ENCODE results near the gene LRRC42. TPM values are rescaled to one million over a fixed set of nuclear protein-coding genes. Genes with fewer than 3 reads are reported as not detected.
A peak's percentile ranks its signal among the peaks of the same experiment; 100 is the strongest.

LRRC42 gene, protein sequence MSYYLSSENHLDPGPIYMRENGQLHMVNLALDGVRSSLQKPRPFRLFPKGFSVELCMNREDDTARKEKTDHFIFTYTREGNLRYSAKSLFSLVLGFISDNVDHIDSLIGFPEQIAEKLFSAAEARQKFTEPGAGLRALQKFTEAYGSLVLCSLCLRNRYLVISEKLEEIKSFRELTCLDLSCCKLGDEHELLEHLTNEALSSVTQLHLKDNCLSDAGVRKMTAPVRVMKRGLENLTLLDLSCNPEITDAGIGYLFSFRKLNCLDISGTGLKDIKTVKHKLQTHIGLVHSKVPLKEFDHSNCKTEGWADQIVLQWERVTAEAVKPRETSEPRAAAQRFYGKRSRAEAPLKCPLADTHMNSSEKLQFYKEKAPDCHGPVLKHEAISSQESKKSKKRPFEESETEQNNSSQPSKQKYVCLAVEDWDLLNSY
- total RNA-seq (2014; rRNA removed; shearing (Covaris generic)) = 51.3 and 57.8 TPM in 2 replicates

DNA sequence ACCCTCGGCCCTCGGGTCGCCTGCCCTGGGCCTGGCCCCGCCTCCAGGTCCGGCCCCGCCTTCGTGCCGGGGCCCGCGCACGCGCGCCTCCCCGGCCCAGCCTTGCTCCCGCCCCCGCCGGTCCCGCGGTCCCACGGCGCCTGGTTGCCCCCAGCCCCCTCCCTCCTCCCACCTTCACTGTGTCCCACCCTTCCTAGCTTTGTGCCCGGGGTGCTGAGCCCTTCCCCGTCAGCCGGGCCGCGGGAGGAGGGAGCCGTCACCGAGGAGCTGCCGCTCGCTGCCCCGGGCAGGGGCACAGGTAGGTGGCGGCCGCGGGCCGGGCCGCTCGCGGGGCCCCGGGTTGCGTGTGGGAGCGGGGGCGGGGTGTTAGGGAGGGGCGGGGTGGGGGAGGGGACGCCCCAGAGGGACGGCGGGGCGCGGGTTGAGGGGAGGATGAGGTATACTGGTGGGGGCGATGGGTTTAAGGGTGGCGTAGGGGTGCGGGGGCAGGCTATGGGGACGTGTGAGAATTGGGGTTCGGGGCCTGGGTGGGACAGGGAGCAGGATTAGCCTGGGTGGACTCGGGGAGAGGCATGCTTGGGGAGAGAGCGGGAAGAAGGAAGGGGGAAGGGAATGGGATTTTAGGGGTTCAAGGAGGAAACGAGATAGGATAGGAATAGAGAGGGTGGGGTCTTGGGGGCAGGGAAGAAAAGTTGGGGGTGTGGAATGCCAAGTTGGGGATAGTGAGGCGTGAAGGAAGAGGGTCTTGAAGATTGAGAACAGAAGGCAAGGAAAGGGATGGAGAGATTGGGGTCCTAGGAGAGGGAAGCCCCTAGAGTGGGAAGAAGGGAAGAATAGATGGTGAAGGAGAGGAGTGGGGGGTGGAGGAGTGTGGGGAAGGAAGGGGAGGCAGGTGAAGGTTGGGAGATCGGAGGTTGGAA, at the start of gene LRRC42:
TSS of gene LRRC42 (plus strand) at position 99 of the 920 bp plus-strand sequence. CDS start 5,650 bp downstream, outside the sequence.
- no peak for DNase-seq (ENCODE audit: low read depth)

DNA sequence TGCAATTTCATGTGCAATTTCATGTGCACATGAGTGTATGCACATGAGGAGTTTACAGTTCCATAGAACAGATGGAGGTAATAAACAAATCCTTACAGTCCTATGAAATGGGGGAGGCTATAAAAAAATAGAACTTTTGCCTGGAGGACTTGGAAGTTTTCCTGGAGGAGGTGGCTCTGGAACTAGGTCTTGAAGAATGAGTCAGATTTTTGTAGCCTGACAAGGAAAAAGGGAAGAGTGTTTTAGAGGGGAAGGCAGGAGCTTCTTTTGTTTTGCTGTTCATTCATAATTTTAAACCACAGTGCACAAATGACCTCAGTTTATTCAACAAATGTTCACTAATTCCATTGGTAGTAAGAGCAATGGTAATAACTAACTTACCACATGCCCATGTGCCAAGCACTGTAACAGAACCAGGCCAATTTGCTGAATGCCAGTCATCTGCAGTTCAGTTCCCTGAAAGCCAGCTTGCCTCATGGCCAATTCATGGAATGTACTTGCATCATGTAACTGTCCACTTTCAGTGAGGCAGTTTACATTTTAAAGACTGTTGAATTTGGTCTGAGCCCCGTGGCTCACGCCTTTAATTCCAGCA, 49.4 kb upstream of the LRRC42 start:
- DNase-seq (ENCODE audit: low read depth) = peak; percentile 91

DNA sequence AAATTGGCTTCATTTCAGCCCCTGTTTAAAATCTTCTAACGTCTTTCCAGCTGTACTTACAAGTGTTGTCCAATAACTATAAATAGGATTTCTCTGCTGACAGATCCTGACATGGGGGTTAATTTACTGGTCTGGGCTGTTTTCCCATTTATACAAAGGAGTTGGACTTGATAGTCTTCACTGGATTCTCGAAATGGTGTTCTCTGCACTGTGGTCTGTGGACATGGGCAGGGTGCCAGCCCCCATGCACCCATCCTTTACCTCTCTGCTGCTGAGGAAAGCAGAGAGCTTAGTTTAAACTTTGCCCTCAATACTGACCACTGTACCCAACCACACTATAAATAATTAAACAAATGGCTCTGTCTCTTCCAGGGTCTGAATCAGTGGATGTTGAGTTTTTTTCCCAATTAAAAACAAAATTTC, 46.9 kb upstream of the LRRC42 start:
- DNase-seq (ENCODE audit: low read depth) = peak; percentile 79

DNA sequence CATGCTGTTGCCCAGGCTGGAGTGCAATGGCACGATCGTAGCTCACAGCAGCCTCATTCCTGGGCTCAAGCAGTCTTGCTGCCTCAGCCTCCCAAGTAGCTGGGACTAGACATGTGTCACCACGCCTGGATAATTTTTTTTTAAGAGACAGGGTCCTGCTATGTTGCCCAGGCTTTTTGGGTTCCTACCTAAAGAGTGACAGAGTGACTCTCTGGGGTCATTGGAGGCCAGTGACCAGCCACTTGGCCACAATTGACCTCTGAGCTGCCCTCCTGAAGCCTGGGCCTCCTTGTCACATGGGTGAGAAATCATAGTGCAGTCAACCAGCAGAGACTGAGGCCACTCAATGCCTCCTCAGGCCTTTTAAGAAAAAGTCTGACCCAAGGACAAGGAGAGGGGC, 46.4 kb upstream of the LRRC42 start:
- DNase-seq (ENCODE audit: low read depth) = no peak

DNA sequence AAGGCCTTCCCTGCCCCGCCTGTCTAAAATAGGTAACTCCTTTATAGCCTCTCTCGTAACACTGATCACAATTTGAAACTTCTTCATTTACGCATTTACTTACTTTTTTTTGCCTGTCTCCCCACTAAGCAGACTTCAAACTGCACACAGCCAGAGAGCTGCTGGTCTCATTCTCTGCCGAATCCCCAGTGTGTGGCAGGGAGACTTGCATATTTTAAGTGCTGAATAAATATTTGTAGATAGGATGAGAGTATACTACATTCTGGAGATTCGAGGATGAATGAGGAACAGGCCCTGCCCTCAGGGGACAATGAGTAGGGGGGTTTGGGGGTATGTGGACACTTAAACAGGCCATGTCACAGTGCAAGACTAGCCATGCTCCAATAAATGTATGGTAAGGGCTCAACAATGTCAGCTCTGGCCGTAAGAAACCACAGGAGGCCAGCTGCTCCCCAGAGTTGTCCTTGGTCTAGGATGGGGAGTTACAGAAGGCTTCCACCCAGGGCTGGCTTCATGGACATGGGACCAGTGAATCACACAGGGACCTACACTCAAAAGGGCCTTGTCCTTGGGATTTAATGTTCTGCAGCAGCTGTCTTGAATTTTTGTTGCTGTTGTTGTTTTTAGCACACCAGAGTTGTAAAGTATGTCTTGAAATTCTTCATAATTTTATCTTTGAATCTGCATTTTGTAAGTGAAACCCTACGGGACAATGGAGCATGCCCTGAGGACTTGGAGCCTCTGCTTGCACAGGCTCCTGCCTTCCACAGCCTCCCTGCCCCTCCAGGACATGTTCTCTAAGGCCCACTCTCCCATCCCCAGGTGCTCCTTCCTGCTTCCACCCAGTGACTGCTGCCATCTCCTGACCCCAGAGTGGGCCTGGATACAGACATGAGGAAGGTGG, 43.7 kb upstream of the LRRC42 start:
- peak; percentile 29 for DNase-seq (ENCODE audit: low read depth)

DNA sequence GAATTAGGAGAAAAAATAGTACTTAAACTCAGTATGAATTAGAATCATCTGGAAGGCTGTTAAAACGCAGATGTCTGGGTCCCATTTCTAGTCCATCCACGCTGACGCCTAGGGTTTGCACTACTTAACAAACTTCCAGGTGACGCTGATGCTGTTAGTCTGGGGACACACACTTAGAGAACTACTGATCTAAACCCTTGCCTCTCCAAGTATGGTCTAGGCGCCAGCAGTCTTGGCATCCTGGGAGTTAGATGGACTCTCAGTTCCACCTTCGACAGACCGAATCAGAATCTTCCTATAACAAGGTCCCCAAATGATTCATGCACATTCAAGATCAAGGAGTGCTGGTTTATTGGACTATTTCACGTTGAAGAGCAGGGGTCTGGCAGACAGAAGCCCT, 40.6 kb upstream of the LRRC42 start:
- no peak for DNase-seq (ENCODE audit: low read depth)

DNA sequence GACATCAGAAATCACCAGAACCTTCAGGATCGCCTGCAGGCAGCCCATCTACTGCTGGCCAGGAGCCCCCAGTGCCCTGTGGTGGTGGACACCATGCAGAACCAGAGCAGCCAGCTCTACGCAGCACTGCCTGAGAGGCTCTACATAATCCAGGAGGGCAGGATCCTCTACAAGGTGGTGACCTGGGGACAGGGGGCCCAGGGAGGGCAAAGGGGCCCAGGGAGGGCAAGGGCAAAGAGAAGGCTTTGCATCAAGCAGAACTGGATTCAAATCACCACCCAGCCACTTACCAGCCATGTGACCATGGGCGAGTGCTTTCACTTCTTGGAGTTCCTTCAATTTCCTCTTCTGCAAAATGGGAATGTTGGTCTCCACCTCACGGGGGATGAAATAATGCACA, 40.0 kb upstream of the LRRC42 start:
- DNase-seq (ENCODE audit: low read depth) = no peak

DNA sequence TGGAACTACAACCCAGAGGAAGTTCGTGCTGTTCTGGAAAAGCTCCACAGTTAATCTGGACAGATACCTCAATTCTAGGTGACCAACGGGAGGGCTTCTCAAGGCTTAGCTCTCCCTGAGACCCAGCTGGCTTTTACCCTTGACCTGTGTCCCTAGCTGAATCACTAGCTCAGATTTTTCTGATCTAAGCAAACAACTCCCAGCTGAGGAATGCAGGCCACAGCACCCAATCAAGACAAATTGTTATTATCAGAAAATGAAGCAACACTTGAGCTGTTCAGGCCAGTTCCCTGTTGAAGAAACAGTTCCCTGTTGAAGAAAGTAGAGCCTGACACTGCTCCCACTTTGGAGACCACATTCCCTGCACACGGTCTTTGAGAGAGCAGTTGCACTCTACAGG, 36.2 kb upstream of the LRRC42 start:
- DNase-seq (ENCODE audit: low read depth) = no peak

DNA sequence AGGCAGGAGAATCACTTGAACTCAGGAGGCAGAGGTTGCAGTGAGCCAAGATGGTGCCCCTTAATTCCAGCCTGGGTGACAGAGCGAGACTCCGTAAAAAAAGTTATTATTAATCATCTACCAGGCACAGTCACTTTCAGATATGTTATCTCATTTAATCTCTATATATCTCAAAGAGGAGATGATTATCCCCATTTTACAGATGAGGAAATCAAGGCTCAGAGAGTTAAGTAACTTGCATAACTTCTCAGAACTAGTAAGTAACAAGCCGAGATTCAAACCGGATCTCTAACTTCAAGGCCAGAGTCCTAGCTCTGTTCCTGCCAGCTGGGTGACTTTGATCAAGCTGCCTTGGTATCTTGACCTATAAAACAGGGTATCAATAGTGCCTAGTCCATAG, 34.7 kb upstream of the LRRC42 start:
- DNase-seq (ENCODE audit: low read depth) = no peak

DNA sequence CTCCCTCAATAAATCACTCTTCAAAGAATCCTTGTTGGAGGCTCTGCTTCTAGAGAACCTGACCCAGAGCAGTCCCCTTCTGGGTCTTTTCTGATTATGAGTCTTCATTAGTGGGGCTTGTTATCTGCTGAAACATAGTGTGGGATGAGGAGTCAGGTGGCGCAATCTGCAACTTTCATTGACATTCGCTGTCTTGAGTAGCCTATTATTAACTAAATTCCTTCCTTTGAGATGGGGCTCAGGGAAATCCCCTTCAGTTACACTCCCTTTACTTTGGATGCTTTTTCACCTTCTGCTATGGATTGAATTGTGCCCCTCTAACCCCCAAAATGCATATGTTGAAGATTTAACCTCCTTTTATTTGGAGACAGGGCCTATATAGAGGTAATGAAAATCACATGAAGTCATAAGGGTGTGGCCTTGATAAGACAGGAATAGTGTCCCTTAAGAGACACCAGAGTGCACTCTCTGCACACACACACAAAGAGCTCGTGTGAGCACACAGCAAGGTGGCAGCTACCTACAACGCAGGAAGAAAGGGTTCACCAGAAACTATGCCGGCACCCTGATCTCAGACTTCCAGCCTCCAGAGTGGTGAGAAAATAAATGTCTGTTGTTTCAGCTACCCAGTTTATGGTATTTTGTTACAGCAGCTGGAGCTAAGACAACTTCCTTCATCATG, 32.7 kb upstream of the LRRC42 start:
- no peak for DNase-seq (ENCODE audit: low read depth)

DNA sequence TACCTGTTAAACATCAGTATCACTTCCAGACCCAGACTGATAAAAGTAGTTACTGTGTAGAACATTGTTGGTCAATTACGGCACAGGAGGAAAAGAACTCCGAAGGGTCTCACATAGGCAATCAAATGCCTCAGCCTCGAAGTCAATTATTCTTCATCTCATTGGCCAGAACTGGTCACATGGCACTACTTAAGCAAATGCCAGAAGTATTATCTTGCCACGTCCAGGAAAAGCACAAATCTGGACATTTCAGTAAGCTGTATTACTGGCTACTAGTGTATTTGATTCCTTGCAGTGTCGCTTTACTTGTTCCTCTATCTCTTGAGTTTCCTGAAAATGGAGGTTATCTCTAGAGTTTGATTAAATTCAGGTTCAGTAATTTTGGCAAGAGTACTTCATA, 27.8 kb upstream of the LRRC42 start:
- DNase-seq (ENCODE audit: low read depth) = no peak

DNA sequence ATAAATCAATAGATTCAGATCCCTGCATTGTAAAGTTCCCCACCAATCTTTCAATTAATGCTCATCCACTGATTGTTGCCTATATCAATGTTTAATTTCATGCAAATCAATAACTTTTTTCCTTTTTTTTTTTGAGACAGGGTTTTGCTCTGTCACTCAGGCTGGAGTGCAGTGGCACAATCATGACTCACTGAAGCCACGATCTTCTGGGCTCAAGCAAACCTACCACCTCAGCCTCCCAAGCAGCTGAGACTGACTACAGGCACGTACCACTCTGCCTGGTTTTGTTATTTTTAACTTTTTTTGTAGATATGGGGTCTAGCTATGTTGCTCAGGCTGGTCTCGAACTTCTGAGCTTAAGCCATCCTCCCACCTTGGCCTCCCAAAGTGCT, 26.5 kb upstream of the LRRC42 start:
- peak; percentile 64 for DNase-seq (ENCODE audit: low read depth)

DNA sequence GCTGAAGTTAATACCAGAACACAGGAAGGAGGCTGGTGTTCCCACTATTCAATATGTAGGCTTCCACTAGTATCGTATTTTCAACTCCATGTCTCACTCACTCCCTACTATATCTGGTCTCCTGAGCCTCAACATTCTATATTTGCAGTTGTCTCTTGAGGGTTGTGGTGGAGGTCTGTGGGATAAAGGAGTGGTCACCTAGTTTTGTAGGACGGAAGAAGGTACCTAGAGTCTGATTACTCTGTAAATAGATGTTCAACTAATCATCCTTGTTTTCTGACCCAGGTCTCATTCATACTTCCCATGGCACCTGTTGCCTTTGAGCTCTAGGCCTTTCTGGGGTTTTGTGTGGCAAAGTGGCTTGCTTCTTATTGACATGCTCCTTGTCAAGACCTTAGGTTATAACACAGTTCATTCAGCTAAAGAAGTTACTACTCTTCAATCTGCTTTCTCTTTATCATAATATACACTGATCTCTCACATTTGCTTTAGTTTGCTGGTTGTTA, 18.7 kb upstream of the LRRC42 start:
- no peak for DNase-seq (ENCODE audit: low read depth)

DNA sequence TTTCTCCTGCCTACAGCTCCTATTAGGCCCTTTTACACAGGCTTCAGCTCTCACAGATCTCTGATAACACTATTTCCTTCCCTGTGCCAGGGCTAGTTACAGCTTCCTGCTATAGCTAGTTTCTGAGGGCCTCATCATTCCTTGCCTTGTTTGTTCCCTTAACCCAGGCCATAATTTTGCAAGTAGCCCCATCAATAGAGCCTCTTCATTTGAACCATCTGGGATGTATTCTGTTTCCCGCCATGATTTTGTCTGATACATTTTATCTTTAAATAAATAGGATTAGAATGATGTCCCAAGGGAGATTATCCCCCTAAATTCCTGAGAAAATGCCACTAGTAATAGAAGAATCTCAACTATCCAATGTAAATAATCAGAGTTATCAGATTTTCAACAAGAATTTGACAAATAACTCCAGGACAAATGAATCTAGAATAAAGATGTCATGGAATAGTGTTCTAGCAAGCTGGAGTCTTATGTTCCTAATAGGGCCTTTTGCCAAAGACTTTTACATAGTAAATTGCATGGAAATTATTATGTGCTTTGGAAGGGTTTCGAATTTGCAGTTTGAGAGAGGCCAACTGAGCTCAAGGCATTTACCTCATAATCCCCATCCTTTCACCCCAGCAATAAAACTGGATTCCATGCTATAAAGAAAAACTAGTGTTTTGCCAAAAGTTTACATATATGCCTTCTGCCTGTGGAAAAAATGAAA, 16.7 kb upstream of the LRRC42 start:
- DNase-seq (ENCODE audit: low read depth) = no peak

DNA sequence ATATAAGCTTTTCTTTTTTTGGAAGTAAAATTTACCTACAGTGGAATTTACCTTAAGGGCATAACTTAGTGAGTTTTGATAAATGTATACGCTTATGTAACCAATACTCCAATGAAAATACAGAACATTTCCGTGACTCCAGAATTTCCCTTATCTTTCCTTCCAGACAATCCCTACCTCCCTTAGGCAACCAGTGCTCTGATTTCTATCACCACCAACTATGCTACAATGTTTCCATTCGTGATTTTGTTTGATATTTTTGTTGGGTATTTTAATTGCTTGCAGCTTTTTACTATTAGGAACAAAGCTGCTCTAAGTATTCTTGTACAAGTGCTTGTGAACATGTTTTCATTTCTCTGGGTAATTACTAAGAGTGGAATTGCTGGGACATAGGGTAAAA, 15.2 kb upstream of the LRRC42 start:
- no peak for DNase-seq (ENCODE audit: low read depth)

DNA sequence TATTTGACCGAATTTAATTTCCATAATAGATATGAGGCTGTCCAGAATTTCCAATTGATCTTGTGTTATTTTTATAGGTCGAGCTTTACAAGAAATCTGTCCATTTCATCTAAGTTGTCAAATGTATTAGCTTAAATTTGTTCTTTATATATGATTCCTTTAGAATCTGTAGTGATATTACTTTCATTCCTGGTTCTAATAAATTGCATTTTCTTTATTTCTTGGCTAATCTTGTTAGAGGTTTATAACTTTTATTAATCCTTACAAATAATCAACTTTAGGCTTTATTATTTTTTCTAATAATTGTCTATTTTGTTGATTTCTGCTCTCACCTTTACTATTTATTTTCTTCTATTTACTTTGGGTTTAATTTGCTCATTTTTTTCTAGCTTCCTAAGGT, 14.6 kb upstream of the LRRC42 start:
- no peak for DNase-seq (ENCODE audit: low read depth)

DNA sequence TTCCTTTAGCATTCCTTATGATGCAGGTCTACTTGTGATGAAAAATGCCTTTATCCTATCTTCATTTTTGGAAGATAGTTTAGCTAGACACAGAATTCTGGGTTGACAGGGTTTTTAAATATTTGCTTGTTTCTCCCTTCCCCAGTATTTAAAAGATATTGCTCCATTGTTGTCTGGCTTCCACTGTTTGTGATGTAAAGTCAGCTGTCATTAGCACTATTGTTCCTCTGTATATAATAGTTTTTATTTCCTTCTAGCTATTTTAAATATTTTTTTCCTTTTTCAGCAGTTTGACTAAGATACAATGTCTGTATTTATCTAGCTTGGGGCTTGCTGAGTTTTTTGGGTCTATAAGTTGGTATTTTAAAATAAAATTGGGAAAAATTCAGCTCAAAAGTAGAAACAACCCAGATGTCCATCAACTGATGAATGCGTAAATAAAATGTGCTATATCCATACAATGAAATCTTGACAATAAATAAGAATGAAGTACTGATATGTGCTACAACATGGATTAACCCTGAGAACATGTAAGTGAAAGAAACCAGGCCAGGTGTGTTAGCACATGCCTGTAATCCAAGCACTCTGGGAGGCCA, 11.9 kb upstream of the LRRC42 start:
- no peak for DNase-seq (ENCODE audit: low read depth)

DNA sequence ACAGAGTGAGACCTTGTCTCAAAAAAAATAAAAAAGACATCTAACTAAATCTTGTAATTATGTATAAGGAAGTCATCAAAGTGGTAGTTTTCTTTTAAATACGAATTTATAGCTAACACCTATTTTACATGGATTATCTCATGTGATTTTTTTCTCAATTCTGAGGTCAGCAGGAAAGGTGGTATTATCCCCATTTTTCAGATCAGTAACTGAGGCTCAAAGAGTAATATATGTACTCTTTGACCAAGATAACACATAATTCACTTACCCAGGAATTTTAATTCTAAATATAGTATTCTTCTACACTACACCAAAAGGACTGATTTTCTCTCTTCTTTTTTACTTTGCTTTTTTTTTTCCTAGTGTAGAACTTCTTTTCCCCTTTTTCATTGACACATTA, 9.7 kb upstream of the LRRC42 start:
- DNase-seq (ENCODE audit: low read depth) = no peak

DNA sequence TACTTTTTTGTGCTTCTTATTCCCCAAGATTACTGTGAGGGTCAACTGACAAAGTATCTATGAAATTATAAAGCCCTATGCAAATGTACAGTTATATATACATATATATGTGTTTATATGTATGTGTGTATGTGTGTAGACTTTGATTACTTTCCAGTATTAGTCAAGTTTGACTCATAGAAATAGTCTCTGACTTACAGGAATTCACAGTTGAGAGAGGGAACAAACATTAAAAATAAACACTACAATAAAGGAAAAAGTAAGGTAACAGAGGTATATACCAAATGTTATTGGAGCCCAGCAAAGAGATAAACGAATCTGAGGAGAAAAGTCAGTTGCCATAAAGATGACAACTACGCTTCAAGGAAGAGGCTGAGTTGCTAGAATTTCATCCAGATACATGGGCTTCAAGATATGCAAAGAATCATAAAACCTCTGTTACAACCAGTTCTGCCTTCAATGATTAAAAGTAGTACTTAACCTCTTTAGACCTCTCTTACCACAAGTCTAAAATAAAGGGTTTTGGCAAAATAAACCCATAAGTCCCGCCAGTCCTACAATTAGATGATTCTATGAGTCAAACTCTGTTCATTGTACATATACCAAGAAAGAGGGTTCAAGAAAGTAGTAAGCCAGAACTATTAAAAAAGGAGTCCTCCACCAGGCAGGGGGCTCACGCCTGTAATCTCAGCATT, 7.9 kb upstream of the LRRC42 start:
- no peak for DNase-seq (ENCODE audit: low read depth)

All from RPMI7951 (cell line).